Upper lobe of left lung (tissue), 4 donors: ENCODE data around the gene SWT1.

Source experiments
- POLR2A ChIP-seq, 4 donors: fragments of 450-650 bp; IDR thresholded peaks; one replicate each; pipeline ENCODE4 v1.5.1; 2016 to 2017; ENCODE audit warnings: antibody characterized with exemption in 4 of 4, mild to moderate bottlenecking in 2 of 4
- POLR2AphosphoS5 ChIP-seq, 2 donors: sonication (generic); formaldehyde crosslinking; IDR thresholded peaks; one replicate each; pipeline ENCODE4 v1.5.1; 2017; ENCODE audit warnings: antibody characterized with exemption in 2 of 2
- TF ChIP-seq, protein P1 (sequence below), 6 experiments: fragments of 450-650 bp in 4 of 6; fragments of 200-600 bp in 2 of 6; sonication (generic) in 2 of 6; IDR thresholded peaks; one replicate each; pipeline ENCODE4 v1.5.1; 2016 to 2019; ENCODE audit warnings: antibody characterized with exemption in 6 of 6

DNA sequence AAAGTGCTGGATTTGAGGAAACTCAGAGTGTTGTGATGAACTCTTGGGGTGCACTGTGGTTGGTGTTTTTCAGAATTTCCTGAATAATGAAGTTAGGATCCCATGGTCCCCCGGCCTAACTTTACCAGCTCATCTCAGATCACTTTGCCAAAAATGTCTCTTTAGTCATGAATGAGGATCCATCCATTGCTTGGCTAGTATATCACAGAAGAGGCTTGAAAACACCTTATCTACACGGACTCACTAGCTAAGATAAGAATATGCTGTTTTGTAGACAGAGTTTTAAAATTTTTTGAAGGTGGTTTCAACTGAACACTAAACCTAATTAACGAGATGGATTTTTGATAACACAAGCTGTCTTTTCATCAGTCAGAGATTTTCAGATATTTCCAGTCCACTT lies 106.3 kb downstream of the SWT1 start:
- TF ChIP-seq, protein P1, sequence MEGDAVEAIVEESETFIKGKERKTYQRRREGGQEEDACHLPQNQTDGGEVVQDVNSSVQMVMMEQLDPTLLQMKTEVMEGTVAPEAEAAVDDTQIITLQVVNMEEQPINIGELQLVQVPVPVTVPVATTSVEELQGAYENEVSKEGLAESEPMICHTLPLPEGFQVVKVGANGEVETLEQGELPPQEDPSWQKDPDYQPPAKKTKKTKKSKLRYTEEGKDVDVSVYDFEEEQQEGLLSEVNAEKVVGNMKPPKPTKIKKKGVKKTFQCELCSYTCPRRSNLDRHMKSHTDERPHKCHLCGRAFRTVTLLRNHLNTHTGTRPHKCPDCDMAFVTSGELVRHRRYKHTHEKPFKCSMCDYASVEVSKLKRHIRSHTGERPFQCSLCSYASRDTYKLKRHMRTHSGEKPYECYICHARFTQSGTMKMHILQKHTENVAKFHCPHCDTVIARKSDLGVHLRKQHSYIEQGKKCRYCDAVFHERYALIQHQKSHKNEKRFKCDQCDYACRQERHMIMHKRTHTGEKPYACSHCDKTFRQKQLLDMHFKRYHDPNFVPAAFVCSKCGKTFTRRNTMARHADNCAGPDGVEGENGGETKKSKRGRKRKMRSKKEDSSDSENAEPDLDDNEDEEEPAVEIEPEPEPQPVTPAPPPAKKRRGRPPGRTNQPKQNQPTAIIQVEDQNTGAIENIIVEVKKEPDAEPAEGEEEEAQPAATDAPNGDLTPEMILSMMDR (IDR thresholded peaks at IDR 0.05) = no peak
- TF ChIP-seq POLR2A (IDR thresholded peaks at IDR 0.05) (no peak), POLR2AphosphoS5 (IDR thresholded peaks at IDR 0.05) (no peak)
